Measurements from ENCODE around the gene PTPRE. TPM values are rescaled to one million over a fixed set of nuclear protein-coding genes. Genes with fewer than 3 reads are reported as not detected.

PTPRE gene
- total RNA-seq, 1 donor from 2014 or later: 2.6 TPM

DNA sequence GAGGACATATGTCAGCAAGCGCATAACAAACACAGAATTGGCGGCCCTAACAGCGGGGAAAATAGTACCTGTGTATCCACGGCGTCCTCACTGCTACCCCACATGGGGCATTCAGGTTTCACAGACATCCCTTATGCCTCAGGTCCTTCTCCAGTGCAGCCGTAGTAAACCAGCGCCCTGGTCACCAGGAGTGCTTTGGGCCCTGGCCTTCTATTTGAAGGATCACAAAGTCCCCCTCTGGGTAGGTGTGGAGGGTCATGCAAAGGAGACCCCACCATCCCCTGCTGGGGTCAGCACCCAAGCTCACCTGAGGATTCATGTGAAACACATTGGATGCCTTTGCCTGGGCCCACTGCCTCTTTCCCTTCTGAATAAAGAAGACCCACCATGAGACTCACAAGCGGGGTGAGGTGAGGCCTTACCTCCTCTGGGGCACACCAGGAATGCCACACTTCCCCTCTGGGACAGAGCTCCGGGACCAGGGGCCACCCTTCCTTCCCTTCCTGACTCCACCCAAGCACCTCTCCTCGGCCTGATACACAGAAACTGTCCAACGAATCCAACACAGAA, 32.9 kb upstream of the PTPRE start:
- Mint-ChIP-seq H3K4me3 (no peak overlapping the region), H3K36me3 (no peaks in the 10 kb centered on the region), H3K9me3 (peaks cover 10% of the 10 kb centered on the region), H3K27me3 (ENCODE audit: low read depth) (peaks cover 29% of the 10 kb centered on the region), H3K27ac (no peak overlapping the region), H3K4me1 (no peaks in the 10 kb centered on the region)
- TF ChIP-seq, protein P1, sequence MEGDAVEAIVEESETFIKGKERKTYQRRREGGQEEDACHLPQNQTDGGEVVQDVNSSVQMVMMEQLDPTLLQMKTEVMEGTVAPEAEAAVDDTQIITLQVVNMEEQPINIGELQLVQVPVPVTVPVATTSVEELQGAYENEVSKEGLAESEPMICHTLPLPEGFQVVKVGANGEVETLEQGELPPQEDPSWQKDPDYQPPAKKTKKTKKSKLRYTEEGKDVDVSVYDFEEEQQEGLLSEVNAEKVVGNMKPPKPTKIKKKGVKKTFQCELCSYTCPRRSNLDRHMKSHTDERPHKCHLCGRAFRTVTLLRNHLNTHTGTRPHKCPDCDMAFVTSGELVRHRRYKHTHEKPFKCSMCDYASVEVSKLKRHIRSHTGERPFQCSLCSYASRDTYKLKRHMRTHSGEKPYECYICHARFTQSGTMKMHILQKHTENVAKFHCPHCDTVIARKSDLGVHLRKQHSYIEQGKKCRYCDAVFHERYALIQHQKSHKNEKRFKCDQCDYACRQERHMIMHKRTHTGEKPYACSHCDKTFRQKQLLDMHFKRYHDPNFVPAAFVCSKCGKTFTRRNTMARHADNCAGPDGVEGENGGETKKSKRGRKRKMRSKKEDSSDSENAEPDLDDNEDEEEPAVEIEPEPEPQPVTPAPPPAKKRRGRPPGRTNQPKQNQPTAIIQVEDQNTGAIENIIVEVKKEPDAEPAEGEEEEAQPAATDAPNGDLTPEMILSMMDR (IDR thresholded peaks at IDR 0.05; ENCODE audit: unreplicated experiment): no peak
- no peak for DNase-seq (ENCODE audit: low spot score in 2 of 2, unreplicated experiment in 2 of 2)

GRCh38 chr10:127874671-127875448, 32.0 kb upstream of the PTPRE start:
- Mint-ChIP-seq H3K9me3 (peaks cover 2% of the 10 kb centered on the region), H3K27me3 (ENCODE audit: low read depth) (peaks cover 25% of the 10 kb centered on the region), H3K4me1 (no peaks in the 10 kb centered on the region), H3K4me3 (no peak overlapping the region), H3K27ac (no peak overlapping the region), H3K36me3 (no peaks in the 10 kb centered on the region)
- no peak for DNase-seq (ENCODE audit: low spot score in 2 of 2, unreplicated experiment in 2 of 2)
- TF ChIP-seq, protein P1 (IDR thresholded peaks at IDR 0.05; ENCODE audit: unreplicated experiment): no peak

DNA sequence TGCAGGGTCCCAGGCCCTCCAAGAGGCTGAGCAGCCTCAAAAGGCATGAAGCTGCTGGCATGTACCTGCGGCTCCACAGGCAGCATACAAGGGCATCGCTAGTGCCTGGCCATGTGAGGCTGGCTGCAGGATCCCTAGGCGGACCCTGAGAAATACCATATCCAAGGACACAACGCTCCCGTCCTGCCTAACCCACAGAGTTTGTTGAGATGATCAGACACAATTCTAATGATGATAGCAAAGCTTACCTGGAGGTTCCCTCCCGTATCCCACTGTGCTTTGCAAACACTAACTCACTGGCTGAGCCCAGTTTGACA, 31.5 kb upstream of the PTPRE start:
- DNase-seq (ENCODE audit: low spot score in 2 of 2, unreplicated experiment in 2 of 2): no peak
- Mint-ChIP-seq H3K4me3 (no peak overlapping the region), H3K4me1 (no peaks in the 10 kb centered on the region), H3K27me3 (ENCODE audit: low read depth) (peaks cover 22% of the 10 kb centered on the region), H3K36me3 (no peaks in the 10 kb centered on the region), H3K27ac (no peak overlapping the region), H3K9me3 (no peaks in the 10 kb centered on the region)
- TF ChIP-seq, protein P1 (IDR thresholded peaks at IDR 0.05; ENCODE audit: unreplicated experiment): no peak

DNA sequence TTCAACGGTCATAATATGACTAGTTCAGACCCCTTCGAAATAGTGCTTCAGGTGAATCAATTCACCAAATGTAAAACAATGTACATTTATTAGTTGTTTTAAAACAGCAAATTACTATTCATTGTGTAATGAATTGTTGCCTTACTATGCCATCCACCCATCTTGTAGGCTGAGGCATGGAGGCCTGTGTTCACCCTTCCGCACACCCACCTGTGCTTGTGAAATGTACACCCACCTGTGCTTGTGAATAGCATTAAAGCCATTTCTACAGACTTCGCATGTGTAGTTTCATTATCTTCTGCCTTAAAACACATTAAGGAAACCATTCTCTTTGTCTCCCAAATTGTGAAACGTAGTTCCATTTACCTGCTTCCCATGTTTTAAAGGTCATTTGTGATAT, 31.0 kb upstream of the PTPRE start:
- Mint-ChIP-seq H3K4me3 (no peak overlapping the region), H3K9me3 (no peaks in the 10 kb centered on the region), H3K27ac (no peak overlapping the region), H3K36me3 (no peaks in the 10 kb centered on the region), H3K4me1 (no peaks in the 10 kb centered on the region), H3K27me3 (ENCODE audit: low read depth) (peaks cover 21% of the 10 kb centered on the region)
- no peak for DNase-seq (ENCODE audit: low spot score in 2 of 2, unreplicated experiment in 2 of 2)
- TF ChIP-seq, protein P1 (IDR thresholded peaks at IDR 0.05; ENCODE audit: unreplicated experiment): no peak

DNA sequence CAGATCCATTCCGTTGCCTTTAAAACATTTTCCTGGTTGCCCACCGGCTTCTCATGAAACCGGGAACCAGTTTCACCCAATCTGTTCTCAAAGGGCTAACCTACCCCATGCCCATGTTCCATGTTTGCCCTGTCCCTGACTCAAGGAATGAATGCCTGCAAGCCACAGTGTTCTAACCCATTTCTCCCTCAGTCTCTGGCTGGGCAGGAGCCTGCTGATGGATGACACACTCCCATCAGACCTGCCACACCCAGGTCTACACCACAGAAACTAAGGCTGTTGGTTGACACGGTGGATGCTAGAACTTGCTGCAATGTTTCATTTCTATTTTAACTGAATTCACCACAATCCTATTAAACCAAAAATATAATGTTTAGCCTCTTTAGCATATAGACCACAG, 29.8 kb upstream of the PTPRE start:
- DNase-seq (ENCODE audit: low spot score in 2 of 2, unreplicated experiment in 2 of 2): no peak

More for the DNA sequence above, 29.8 kb upstream of the PTPRE start:
- Mint-ChIP-seq H3K27me3 (ENCODE audit: low read depth) (peaks cover 18% of the 10 kb centered on the region), H3K4me3 (no peak overlapping the region), H3K4me1 (no peaks in the 10 kb centered on the region), H3K27ac (no peak overlapping the region), H3K9me3 (no peaks in the 10 kb centered on the region), H3K36me3 (no peaks in the 10 kb centered on the region)
- TF ChIP-seq, protein P1 (IDR thresholded peaks at IDR 0.05; ENCODE audit: unreplicated experiment): no peak

Data from mesothelial cell of epicardium (in vitro differentiated cells).